GM18868 (cell line): ENCODE results near the gene SYNGAP1.
"Not testable (repeated sequence)": the region's sequence is repeated elsewhere in the genome, so short reads cannot be mapped to it uniquely, and the experiment has no call there.

ENCODE experiments used
- ATAC-seq: cut with Tn5 transposase; IDR thresholded peaks from one replicate; pipeline ENCODE4 v1.9.1; 2021; ENCODE audit warnings: mild to moderate bottlenecking, moderate library complexity; ENCODE audit not compliant: unreplicated experiment

Gene SYNGAP1

GRCh38 chr6:33399881-33400280 is 20.0 kb upstream of the SYNGAP1 start:
- ATAC-seq: not testable (repeated sequence)

DNA sequence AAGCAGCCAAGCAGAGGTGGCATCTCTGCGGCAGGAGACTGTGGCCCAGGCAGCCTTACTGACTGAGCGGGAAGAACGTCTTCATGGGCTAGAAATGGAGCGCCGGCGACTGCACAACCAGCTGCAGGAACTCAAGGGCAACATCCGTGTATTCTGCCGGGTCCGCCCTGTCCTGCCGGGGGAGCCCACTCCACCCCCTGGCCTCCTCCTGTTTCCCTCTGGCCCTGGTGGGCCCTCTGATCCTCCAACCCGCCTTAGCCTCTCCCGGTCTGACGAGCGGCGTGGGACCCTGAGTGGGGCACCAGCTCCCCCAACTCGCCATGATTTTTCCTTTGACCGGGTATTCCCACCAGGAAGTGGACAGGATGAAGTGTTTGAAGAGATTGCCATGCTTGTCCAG is 15.0 kb upstream of the SYNGAP1 start:
- ATAC-seq: no peak

GRCh38 chr6:33405386-33405940 is 14.4 kb upstream of the SYNGAP1 start:
- no peak for ATAC-seq

DNA sequence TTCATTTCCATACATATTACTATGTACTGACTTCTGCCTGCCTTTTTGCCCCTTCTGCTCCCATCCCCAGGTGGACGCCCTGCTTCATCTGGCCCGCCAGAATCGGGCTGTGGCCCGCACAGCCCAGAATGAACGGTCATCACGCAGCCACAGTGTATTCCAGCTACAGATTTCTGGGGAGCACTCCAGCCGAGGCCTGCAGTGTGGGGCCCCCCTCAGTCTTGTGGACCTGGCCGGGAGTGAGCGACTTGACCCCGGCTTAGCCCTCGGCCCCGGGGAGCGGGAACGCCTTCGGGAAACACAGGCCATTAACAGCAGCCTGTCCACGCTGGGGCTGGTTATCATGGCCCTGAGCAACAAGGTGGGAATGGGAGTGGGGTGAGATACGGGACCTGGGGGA is 13.7 kb upstream of the SYNGAP1 start:
- no peak for ATAC-seq

- no peak for ATAC-seq
Observed at GRCh38 chr6:33407132-33407718, 12.6 kb upstream of the SYNGAP1 start.

- peak; percentile 79 for ATAC-seq
Observed at GRCh38 chr6:33410050-33410710, 9.7 kb upstream of the SYNGAP1 start.

DNA sequence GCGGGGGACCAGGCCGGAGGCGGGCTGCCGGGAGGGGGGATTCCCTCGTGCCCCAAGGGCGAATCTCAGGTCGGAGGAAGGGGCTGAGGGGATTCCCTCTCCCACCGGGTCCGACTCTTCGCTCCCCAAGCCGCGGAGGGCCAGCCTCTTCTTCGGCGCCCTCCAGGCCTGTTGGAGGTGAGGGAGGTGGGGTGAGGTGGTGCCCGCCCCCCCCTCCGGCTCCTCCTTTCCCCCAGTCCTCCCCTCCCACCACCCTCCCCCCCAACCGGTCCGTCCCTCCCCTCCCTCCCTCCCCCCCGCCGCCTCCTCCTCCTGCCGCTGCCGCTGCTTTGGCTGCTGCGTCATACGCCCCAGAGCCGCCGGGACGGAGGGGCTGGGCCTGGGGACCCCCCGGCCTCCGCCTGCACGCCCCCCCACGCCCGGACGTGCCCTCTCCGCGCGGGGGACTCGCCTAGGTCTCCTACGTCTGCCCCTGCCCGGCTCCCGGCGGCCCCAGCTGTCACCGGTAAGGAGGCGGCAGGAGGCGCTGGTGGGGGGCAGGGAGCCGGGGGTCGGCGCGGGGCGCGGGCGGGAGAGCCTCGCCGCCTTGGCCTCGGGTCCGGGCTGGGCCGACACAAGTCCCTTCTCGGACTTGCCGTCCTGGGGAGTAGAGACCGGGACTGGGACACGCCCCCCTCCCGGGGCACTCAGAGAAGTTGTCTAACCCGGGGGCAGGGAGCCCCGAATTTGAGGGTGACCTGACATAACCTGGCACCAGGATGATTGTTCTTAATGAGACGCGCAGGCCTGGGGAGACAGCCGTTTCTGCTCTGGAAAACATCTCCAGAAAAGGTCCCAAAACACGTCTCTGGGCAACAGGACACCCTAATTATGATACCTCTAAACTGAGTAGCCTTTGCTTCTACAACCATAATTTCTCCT is 8.9 kb upstream of the SYNGAP1 start, which contains the start of gene PHF1:
Gene PHF1, plus strand, starts transcription at position 304 of the 921 bp plus-strand sequence. CDS start 1,250 bp downstream, outside the sequence.
- ATAC-seq: peak; percentile 3

- ATAC-seq: no peak
Observed at GRCh38 chr6:33411632-33412005, 8.2 kb upstream of the SYNGAP1 start.

- ATAC-seq: no peak
Observed at GRCh38 chr6:33412140-33413009, 7.5 kb upstream of the SYNGAP1 start.

- ATAC-seq: no peak
Observed at GRCh38 chr6:33413241-33414120, 6.4 kb upstream of the SYNGAP1 start.

GRCh38 chr6:33414592-33415271 is 5.1 kb upstream of the SYNGAP1 start:
- no peak for ATAC-seq

DNA sequence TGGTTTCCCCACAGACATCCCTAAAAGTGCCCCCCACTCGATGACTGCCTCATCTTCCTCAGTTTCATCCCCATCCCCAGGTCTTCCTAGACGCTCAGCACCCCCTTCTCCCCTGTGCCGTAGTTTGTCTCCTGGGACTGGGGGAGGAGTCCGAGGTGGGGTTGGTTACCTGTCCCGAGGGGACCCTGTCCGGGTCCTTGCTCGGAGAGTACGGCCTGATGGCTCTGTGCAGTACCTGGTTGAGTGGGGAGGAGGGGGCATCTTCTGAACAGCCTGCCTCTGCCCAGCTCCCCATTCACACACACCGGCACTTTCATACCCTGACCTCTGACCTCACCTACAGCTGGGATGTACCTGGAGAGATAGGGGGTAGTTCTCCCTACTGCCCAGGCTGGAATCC is 4.0 kb upstream of the SYNGAP1 start:
- ATAC-seq: no peak

DNA sequence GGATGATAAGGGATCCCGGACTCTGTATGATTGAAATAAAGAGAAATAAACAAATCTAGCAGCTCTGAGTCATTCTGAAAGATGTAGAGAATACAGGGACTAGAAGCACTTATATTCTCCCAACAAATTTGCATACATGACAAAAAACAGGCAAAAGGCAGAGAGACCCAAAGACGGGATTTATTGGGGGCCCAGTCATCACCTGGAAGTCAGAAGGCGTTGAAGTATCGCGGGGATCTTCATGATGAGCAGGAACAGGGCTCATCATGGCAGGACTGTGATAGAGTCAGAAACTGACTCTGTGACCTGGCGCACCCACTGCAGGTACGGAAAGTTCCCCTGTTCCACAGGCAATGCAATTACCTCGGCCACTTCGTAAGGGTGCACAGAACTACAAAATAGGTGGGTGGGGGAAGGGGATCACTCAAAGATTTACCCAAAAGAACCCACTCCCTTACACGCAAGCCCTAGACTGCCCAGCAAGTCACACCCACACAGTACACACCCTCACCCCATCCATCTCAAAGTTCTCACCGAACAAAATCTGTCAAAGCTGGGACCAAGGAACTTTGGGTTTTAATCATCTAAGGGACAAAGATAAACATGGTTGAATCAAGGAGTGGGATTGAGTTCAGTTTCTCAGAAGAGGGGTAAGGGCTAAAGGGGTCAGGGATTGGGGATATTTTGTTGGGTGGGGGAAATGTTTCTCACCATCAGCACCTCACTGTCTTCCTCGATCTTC is 3.3 kb upstream of the SYNGAP1 start:
- no peak for ATAC-seq

DNA sequence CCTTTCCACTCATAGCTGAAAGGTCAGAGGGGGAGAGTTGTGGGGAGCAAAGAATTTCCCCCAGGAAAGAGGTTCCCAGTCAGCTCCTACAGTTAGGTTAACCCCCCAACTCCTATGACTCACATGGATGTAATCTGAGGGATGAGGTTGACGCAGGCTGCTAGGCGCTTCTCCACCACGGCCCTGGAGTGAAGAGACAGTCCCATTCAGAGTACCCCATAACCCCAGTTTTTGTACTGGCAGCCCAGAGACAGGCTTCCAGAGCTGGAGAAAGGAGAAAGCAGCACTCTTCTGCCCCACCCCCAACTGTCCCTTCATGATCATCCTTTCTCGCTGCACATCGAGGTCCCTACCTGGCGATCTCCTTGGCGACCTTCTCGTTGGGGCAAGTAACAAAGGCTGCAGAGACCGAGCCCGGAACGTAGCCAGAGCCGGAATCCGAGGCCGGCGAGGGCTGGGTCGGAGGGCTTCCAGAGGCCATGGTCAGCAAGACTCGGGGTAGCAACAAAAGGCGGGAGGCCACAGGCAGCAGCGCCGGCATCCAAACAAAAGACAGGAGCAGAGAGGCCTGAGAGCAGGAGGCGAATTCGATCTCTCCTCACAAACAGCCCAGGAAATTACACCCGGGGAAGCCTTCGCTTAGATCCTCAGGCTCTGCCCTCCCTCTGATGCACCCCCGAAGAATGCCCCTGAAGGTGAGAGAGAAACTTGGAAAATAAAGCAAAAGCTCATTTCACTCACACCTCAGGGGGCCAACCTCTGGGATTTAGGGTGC is 2.5 kb upstream of the SYNGAP1 start:
- ATAC-seq: no peak

DNA sequence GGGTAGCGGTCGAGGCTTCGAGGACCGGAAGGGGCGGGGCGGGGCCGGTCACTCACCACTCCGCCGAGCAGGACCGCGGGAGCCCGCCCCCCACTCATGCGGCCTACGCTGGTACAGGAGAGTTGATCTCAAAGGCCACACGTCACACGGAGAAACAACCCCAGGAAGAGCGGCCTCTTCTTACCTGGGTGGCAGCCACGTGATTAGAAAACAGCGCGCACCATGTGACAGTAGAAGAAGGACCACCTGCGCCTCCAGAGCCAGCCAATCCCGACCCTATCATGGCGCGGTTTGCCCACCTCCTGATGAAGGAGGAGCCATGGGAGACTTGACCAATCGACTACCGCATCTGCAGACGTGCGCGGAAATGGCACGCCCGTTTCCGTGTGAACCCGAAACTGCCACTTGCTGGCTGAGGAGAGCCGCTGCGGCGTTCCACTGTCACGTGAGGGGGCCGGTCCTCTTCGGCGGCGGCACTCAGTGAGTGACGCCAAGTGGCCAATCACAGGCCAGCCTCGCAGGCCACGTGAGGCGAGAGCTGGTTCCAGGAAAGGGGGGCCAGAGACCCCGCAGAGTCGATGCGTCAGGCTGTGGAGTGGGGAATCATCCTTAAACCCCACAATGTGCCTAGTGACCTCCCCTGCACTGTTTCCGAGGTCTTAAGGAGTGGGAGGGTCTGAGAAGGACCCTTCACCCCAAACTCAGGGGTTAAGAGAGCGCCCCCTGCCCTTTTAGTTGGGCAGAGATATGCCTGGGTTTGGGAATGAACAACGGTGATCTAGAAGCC is 1.8 kb upstream of the SYNGAP1 start, which contains the start of gene CUTA:
Gene CUTA, minus strand, starts transcription at position 205 of the 787 bp plus-strand sequence. Its CDS starts 107 bp downstream, at position 98.
- ATAC-seq: peak; percentile 79

DNA sequence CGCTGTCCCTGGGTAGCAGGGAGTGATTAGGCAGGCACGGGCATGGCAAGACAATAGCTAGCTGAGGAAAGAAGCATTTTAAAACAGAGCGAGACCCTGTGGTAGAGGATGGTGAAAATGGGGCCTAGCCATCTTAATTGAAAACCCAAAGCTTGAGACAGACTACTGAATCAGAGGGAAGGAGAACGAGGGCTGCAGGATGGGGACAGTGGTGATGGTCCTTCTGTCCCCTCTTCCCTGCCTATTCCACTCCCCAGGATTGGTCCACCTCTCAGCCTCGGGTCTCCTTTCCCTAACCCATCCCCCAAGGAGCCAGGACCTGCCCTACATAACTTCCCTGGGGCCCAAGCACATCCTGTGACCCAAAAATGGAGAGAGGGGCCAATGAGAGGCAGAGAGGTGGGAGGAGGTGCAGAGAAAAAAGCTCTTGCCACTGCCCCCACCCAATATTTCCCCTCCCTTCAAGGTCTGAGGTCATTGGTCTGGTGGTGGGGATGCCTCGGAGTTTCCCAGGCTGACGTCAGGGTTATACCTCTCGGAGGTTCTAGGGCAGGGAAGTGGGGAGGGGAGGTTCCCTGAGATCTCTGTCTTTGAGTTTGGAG is 1.1 kb upstream of the SYNGAP1 start:
- ATAC-seq: no peak
